Fibroblast of gingiva (primary cell): ENCODE data around the gene AGO4.
"Not testable (repeated sequence)": the region's sequence is repeated elsewhere in the genome, so short reads cannot be mapped to it uniquely, and the experiment has no call there.

Source experiments
- DNase-seq: peaks from one replicate; pipeline ENCODE4 v3.0.0-alpha.2; 2011; ENCODE audit warnings: low read depth

AGO4 gene

GRCh38 chr1:35810096-35810881 lies 2.5 kb downstream of the AGO4 start:
- no peak for DNase-seq

- not testable (repeated sequence) for DNase-seq
These were observed 4.9 kb downstream of the AGO4 start for GRCh38 chr1:35812754-35813153.

GRCh38 chr1:35825255-35825654 lies 17.4 kb downstream of the AGO4 start:
- DNase-seq, result no peak

- DNase-seq, result no peak
These were observed 24.6 kb downstream of the AGO4 start for GRCh38 chr1:35832276-35832905.

GRCh38 chr1:35833395-35833794 lies 25.6 kb downstream of the AGO4 start:
- no peak for DNase-seq

- no peak for DNase-seq
These were observed 26.4 kb downstream of the AGO4 start for GRCh38 chr1:35834218-35834617.

GRCh38 chr1:35835398-35835797 lies 27.6 kb downstream of the AGO4 start:
- no peak for DNase-seq

GRCh38 chr1:35836734-35837133 lies 28.9 kb downstream of the AGO4 start:
- no peak for DNase-seq

GRCh38 chr1:35838693-35839245 lies 31.0 kb downstream of the AGO4 start:
- DNase-seq, result no peak

GRCh38 chr1:35844826-35845225 lies 37.0 kb downstream of the AGO4 start:
- no peak for DNase-seq

GRCh38 chr1:35845766-35846165 lies 38.0 kb downstream of the AGO4 start:
- no peak for DNase-seq

- DNase-seq, result no peak
These were observed 40.2 kb downstream of the AGO4 start for GRCh38 chr1:35847935-35848565.

- DNase-seq, result no peak
These were observed 42.2 kb downstream of the AGO4 start for GRCh38 chr1:35850051-35850450.

GRCh38 chr1:35850716-35851115 lies 42.9 kb downstream of the AGO4 start:
- no peak for DNase-seq

GRCh38 chr1:35851132-35851869 lies 43.5 kb downstream of the AGO4 start:
- peak; percentile 79 for DNase-seq

GRCh38 chr1:35852241-35852640 lies 44.4 kb downstream of the AGO4 start:
- DNase-seq, result no peak

GRCh38 chr1:35854989-35855700 lies 47.3 kb downstream of the AGO4 start:
- no peak for DNase-seq

- no peak for DNase-seq
These were observed 49.1 kb downstream of the AGO4 start for GRCh38 chr1:35856964-35857363.

GRCh38 chr1:35857830-35858229 lies 50.0 kb downstream of the AGO4 start:
- peak; percentile 21 for DNase-seq

GRCh38 chr1:35860696-35861095 lies 52.9 kb downstream of the AGO4 start:
- DNase-seq, result no peak

GRCh38 chr1:35863136-35863535 lies 55.3 kb downstream of the AGO4 start:
- no peak for DNase-seq
